CD8-positive, alpha-beta memory T cell (primary cell): Measurements from ENCODE around the gene SNX33. TPM values are rescaled to one million over a fixed set of nuclear protein-coding genes. Genes with fewer than 3 reads are reported as not detected.
"Not testable (repeated sequence)": the region's sequence is repeated elsewhere in the genome, so short reads cannot be mapped to it uniquely, and the experiment has no call there.

ENCODE experiments used
- CTCF ChIA-PET: fragments of 350-600 bp; sonication (Branson Sonifier 250); formaldehyde crosslinking; loops from one replicate; lab custom pipeline; 2021; ENCODE audit warnings: antibody characterized with exemption; lab: Charles Lee
- POLR2A ChIA-PET: fragments of 350-600 bp; sonication (Branson Sonifier 250); formaldehyde crosslinking; loops from one replicate; lab custom pipeline; 2021; ENCODE audit warnings: antibody characterized with exemption; lab: Charles Lee
- DNase-seq, 5 donors: peaks; one replicate each; pipeline versions ENCODE4 v3.0.0 to v3.0.0-alpha.2; 2020 to 2022; ENCODE audit warnings: mixed read lengths in 1 of 5
- H3K27ac ChIP-seq: one replicate; pipeline ENCODE4 v1.7.0; 2013; ENCODE audit warnings: low read depth, mild to moderate bottlenecking, low read length, moderate library complexity
- H3K27me3 ChIP-seq: 2 replicates; pipeline ENCODE4 v1.7.0; 2013; ENCODE audit warnings: low read length, mild to moderate bottlenecking; ENCODE audit not compliant: insufficient read depth, poor library complexity, severe bottlenecking
- H3K36me3 ChIP-seq: 2 replicates; pipeline ENCODE4 v1.7.0; 2013; ENCODE audit warnings: mild to moderate bottlenecking, low read length, moderate library complexity; ENCODE audit not compliant: insufficient read depth
- H3K4me1 ChIP-seq: 2 replicates; pipeline ENCODE4 v1.7.0; 2013; ENCODE audit warnings: mild to moderate bottlenecking, low read length, moderate library complexity; ENCODE audit not compliant: insufficient read depth
- H3K4me3 ChIP-seq: 2 replicates; pipeline ENCODE4 v1.7.0; 2013; ENCODE audit warnings: mild to moderate bottlenecking, low read length
- H3K9me3 ChIP-seq: 2 replicates; pipeline ENCODE4 v1.7.0; 2013; ENCODE audit warnings: mild to moderate bottlenecking, low read length
- H3K27ac Mint-ChIP-seq, 8 donors: one replicate each; pipeline ENCODE4 v1.8.0; 2020 to 2021; ENCODE audit warnings: mixed read lengths in 8 of 8, mild to moderate bottlenecking in 6 of 8, inconsistent platforms in 3 of 8, moderate library complexity in 3 of 8
- H3K27me3 Mint-ChIP-seq, 2 donors: one replicate each; pipeline ENCODE4 v1.8.0; 2020 to 2021; ENCODE audit warnings: mixed read lengths in 2 of 2, mild to moderate bottlenecking in 1 of 2, moderate library complexity in 1 of 2
- H3K36me3 Mint-ChIP-seq, 3 donors: one replicate each; pipeline ENCODE4 v1.8.0; 2020 to 2021; ENCODE audit warnings: mixed read lengths in 3 of 3, inconsistent platforms in 1 of 3, mild to moderate bottlenecking in 1 of 3
- H3K4me1 Mint-ChIP-seq, 3 donors: one replicate each; pipeline ENCODE4 v1.8.0; 2020 to 2021; ENCODE audit warnings: mixed read lengths in 3 of 3, inconsistent platforms in 1 of 3, mild to moderate bottlenecking in 1 of 3
- H3K4me3 Mint-ChIP-seq, 7 donors: one replicate each; pipeline ENCODE4 v1.8.0; 2020 to 2021; ENCODE audit warnings: mixed read lengths in 7 of 7, mild to moderate bottlenecking in 6 of 7, moderate library complexity in 4 of 7, inconsistent platforms in 2 of 7
- H3K9me3 Mint-ChIP-seq, 5 donors: one replicate each; pipeline ENCODE4 v1.8.0; 2020 to 2022; ENCODE audit warnings: mixed read lengths in 5 of 5, mild to moderate bottlenecking in 3 of 5, moderate library complexity in 2 of 5, inconsistent platforms in 1 of 5
- polyA plus RNA-seq: library from polyadenylated mRNA; unstranded; fragments of 300-500 nt; fragmentation: Illumina TruSeq; gene quantifications from one replicate; pipeline ENCODE4 v1.2.3, GENCODE V29; 2021
- total RNA-seq, 2 experiments: library from RNA; stranded (reverse); gene quantifications; one replicate each; pipeline ENCODE4 v1.2.3, GENCODE V29; 2021

The SNX33 gene
- total and polyA plus RNA-seq, 3 experiments from 2014 or later, result 1.1 to 3.5 (median 3.1) TPM

DNA sequence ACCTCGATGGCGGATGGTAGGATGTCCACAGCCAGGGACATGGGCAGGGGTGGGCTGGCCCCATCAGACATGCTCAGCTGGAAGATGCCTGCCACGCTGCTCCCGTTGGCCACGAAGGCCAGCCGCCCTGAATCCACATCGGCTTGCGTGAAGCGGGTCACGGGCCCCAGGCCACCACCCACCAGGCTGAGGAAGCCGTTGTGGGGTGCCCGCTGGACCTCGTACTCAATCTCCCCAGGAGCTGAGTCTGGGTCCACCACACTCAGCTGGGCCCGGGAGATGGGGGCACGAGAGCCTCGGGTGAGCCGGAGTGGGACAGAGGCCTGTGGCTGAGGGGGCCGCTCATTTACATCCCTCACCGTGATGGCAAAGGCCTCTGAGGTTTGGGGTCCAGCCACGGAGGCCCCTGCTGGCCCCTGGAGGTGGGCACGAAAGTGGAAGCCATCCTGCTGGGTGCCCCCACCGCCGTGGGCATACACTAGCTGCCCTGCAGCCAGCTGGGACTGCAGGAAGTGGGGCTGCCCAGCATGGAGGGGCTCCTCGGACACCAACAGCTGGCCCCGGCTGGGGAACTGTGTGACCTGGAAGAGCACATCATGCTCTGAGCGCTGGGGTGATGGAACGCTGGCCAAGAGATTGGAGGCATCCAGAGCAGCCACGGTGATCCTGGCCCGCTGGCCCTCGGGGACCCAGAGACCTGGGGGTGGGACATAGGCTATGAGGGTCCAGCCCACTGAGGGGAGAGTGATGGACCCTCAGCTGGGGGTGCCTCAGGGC, 29.2 kb downstream of the SNX33 start:
- Mint-ChIP-seq H3K27ac (peak overlapping the region in 1 of 8 donors; percentile 47), H3K9me3 (peaks cover 0 to 2% (median 0%) of the 10 kb centered on the region in 5 donors), H3K36me3 (no peaks in the 10 kb centered on the region), H3K4me1 (no peaks in the 10 kb centered on the region), H3K4me3 (no peak overlapping the region), H3K27me3 (peaks cover 0 to 5% of the 10 kb centered on the region in 2 donors)
- Histone ChIP-seq H3K36me3 (no peaks in the 10 kb centered on the region), H3K27me3 (no peaks in the 10 kb centered on the region), H3K4me1 (no peaks in the 10 kb centered on the region), H3K4me3 (no peak overlapping the region), H3K9me3 (no peaks in the 10 kb centered on the region), H3K27ac (no peak overlapping the region)
- POLR2A ChIA-PET, result no interaction called here
- no peak for DNase-seq
- CTCF ChIA-PET, result interaction anchor here (2.8 kb wide), 1 partner anchor 309 kb away, joined by 8 read pairs; no protein-coding TSS in a partner anchor

DNA sequence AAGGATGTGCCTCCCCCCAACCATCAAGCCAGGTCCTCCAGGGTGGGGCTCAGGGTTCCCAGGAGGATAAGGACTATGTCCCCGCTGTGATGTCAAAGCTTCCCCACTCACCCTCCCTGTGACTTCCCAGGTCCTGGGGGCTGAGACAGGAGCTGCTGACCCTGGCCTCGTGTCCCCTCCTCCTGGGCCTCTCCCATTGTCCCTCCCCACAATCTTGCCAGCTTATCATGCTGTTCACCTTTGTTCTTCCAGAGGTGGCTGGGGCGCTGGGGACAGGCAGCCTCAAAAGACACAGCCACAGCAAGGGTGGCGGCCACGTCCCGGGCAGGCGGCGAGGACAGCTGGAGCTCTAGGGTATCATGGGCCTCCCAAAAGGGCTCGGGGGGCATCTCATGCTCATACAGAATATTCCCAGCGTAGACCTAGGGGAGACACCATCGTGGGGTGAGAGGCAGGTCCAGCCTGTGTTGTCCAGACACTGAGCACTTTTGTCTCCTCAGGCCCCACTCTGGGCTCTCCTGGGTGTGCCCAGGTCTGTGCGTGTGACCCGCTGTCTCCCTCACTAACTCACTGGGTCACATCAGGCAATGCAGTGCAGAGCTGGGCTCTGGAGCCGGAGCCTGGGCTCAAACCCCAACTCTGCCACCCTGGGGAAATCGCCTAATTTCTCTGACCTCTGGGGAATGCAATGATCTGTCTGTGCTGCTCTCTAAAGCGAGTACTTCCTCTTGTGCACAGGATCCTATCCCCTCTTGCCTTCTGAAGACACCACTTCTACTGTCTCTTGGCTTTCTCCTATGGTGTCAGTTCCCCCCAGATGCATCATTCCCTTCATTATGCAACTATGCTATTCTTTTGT, 30.0 kb downstream of the SNX33 start:
- Mint-ChIP-seq H3K4me3 (no peak overlapping the region), H3K27ac (peak overlapping the region in 1 of 8 donors; percentile 8), H3K9me3 (peaks cover 0 to 2% (median 0%) of the 10 kb centered on the region in 5 donors), H3K36me3 (no peaks in the 10 kb centered on the region), H3K4me1 (no peaks in the 10 kb centered on the region), H3K27me3 (peaks cover 0 to 5% of the 10 kb centered on the region in 2 donors)
- H3K27me3 ChIP-seq, result no peaks in the 10 kb centered on the region
- H3K4me1 ChIP-seq, result no peaks in the 10 kb centered on the region
- no peaks in the 10 kb centered on the region for H3K36me3 ChIP-seq
- ChIA-PET POLR2A (no interaction called here), CTCF (interaction anchor here (0.6 to 2.8 kb wide), 3 partner anchors 12 to 310 kb away, joined by 3 to 8 read pairs (median 3); no protein-coding TSS in a partner anchor)
- no peak overlapping the region for H3K27ac ChIP-seq
- H3K9me3 ChIP-seq, result no peaks in the 10 kb centered on the region
- H3K4me3 ChIP-seq, result no peak overlapping the region
- no peak for DNase-seq

DNA sequence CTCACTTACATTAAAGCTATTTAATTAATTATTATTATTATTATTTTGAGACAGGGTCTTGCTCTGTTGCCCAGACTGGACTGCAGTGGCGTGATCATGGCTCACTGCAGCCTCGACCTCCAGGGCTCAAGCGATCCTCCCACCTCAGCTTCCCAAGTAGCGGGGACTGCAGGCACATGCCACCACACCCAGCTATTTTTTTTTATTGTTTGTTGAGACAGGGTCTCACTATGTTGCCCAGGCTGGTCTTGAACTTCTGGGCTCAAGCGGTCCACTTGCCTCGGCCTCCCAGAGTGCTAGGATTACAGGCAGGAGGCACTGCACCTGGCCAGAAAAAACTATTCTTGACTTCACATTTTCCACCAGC, 30.6 kb downstream of the SNX33 start:
- not testable (repeated sequence) for H3K36me3 ChIP-seq

DNA sequence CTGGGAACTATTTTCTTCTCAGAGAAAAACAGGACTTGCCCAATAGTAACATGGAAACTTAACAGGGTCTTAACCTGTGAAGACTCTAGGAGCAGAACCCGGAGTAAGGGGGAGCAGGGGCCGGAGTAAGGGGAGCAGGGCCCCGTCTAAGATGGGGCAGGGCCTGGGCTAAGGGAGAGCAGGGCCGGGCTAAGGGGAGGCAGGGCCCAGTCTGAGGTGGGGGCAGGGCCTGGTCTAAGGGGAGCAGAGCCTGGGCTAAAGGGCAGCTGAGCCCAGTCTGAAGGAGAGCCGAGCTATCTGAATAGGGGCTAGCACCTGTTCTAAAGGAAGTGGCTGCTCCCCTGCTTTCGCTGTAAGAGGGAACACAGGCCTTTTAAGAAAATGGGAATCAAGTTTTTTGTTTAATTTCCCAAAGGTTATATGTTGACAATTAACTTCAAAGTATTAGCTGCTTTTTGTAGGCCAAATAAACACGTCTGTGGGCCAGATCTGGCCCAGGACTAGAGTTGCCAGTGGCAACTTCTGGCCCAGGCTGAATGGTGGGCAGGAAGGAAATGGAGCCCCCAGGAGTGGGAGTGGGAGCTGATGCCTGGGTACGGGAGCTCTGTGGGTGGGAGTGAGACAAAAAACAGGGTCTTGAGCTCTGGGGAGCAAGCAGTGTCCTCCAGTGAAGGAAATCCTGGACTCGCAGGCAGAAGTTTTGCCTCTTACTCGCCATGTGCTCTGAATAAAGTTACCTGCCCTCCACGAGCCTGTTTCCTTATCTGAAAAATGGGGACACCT, 32.5 kb downstream of the SNX33 start:
- H3K4me1 ChIP-seq, result no peaks in the 10 kb centered on the region
- H3K27ac ChIP-seq, result no peak overlapping the region
- peaks cover 0 to 1% of the 10 kb centered on the region in 2 donors for H3K27me3 Mint-ChIP-seq
- DNase-seq, result no peak
- CTCF ChIA-PET, result interaction anchor here (1.5 to 1.8 kb wide), 2 partner anchors 49 to 312 kb away, joined by 3 to 7 read pairs; partner anchors contain the start of gene MAN2C1
- POLR2A ChIA-PET, result no interaction called here
- H3K4me3 ChIP-seq, result no peak overlapping the region
- H3K36me3 ChIP-seq, result no peaks in the 10 kb centered on the region
- H3K9me3 Mint-ChIP-seq, result peaks cover 0 to 2% (median 0%) of the 10 kb centered on the region in 5 donors
- H3K27ac Mint-ChIP-seq, result peak overlapping the region in 4 of 8 donors; percentile 40 to 66 (median 52)
- H3K4me1 Mint-ChIP-seq, result no peaks in the 10 kb centered on the region
- no peaks in the 10 kb centered on the region for H3K27me3 ChIP-seq
- H3K4me3 Mint-ChIP-seq, result no peak overlapping the region
- no peaks in the 10 kb centered on the region for H3K36me3 Mint-ChIP-seq
- H3K9me3 ChIP-seq, result no peaks in the 10 kb centered on the region

More for the DNA sequence above, 30.6 kb downstream of the SNX33 start:
- H3K4me3 Mint-ChIP-seq, H3K27me3 ChIP-seq, H3K27me3 Mint-ChIP-seq, H3K4me3 ChIP-seq, POLR2A ChIA-PET, H3K4me1 ChIP-seq, DNase-seq, H3K9me3 ChIP-seq, H3K9me3 Mint-ChIP-seq, H3K4me1 Mint-ChIP-seq, H3K36me3 Mint-ChIP-seq, H3K27ac ChIP-seq: not testable (repeated sequence)
- CTCF ChIA-PET, result interaction anchor here (0.6 to 2.8 kb wide), 3 partner anchors 12 to 311 kb away, joined by 3 to 8 read pairs (median 3); no protein-coding TSS in a partner anchor
- peak overlapping the region in 1 of 8 donors; percentile 52 for H3K27ac Mint-ChIP-seq

DNA sequence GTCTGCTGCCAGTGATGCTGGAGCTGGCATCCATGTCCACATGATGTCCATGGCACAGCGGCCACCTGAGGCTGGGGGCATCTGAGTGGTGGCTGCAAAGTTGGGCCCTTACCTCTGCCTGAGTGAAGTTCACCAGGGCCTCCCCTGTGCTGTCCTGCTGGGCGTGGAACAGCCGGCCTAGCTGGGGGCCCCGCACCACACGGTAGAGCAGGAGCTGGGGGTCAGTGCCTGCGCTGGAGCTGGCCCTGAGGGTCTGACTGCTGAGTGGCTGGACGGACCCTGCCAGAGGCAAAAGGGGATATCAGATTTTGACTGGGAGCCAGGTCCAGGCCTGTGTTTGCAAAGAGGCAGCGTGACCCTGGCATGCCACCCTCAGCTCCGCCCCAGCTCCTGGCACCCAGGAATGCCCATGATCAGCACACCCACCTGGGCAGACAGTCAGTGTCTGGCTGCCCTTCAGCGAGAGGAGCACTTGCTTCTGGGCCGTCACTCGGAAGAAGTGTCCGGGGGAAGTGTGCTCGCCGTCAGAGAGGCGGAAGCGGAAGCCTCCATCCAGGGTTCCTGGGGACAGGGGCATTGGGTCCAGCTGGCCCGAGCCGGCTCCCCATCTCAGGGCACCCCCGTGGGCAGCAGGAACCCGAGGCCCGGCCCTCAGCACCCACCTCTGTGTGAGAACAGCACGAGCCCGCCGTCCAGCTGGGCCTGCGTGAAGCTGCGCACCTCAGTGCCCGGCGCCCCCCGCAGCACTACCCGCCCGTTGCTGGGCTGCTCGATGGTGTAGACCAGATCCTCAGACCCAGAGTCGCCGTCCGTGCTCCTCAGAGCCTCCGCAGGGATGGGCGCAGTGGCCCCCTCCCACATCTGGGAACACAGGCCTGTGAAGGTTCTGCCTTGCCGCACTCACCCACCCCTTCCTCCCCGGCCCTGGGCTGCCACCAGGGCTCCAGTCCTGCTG, 34.7 kb downstream of the SNX33 start:
- no peaks in the 10 kb centered on the region for H3K36me3 Mint-ChIP-seq
- no peak overlapping the region for H3K27ac Mint-ChIP-seq
- H3K27me3 Mint-ChIP-seq, result peaks cover 0 to 1% of the 10 kb centered on the region in 2 donors
- no peaks in the 10 kb centered on the region for H3K9me3 ChIP-seq
- H3K4me1 Mint-ChIP-seq, result no peaks in the 10 kb centered on the region
- no peaks in the 10 kb centered on the region for H3K27me3 ChIP-seq
- H3K4me3 ChIP-seq, result no peak overlapping the region
- no peaks in the 10 kb centered on the region for H3K4me1 ChIP-seq
- no peak overlapping the region for H3K4me3 Mint-ChIP-seq
- no peak for DNase-seq
- CTCF ChIA-PET, result interaction anchor here (0.6 to 1.5 kb wide), 5 partner anchors 42 to 315 kb away, joined by 3 to 7 read pairs (median 4); partner anchors contain the start of genes IMP3 and MAN2C1
- H3K27ac ChIP-seq, result no peak overlapping the region
- peaks cover 0 to 2% (median 0%) of the 10 kb centered on the region in 5 donors for H3K9me3 Mint-ChIP-seq
- POLR2A ChIA-PET, result interaction anchor here (1.3 kb wide), 1 partner anchor 42 kb away, joined by 3 read pairs; the partner anchor contains the start of gene IMP3
- H3K36me3 ChIP-seq, result no peaks in the 10 kb centered on the region

DNA sequence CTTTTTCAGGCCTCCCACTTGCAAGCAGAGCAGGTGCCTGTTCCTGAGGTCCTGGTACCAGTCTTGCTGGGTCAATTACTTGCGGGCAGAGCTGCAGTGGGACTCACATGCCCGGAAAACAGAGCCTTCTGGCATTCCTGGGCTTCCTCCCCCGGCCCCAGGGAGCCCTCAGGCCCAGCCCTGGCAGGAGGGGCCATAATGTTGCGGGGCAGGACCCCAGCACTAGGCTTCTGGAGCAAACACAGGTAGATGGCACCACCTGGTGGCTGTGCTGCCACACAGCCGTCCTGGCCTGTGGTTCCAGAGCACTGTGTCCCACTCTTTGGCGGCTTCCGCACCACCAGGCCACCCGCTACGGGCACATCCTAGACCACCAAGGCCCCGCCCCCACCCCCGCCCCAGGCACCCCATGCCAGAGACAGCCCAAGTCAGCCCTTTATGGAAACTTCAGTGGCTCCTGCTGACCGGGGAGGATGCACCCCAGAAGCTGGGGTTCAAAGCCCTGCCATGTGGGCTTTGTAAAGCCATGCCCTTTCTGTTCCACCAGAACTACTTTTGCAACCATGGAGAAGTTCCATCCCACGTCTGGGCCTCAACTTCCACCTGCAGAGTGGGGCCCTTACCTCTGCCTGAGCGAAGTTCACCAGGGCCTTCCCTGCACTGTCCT, 36.1 kb downstream of the SNX33 start:
- H3K27ac Mint-ChIP-seq, H3K36me3 Mint-ChIP-seq, H3K27me3 ChIP-seq, H3K4me1 Mint-ChIP-seq, H3K4me3 Mint-ChIP-seq, H3K4me1 ChIP-seq, H3K36me3 ChIP-seq, H3K9me3 ChIP-seq, H3K9me3 Mint-ChIP-seq, POLR2A ChIA-PET, H3K4me3 ChIP-seq, H3K27ac ChIP-seq, H3K27me3 Mint-ChIP-seq: not testable (repeated sequence)
- peak; percentile 46 to 72 (median 55) for DNase-seq
- CTCF ChIA-PET, result interaction anchor here (0.7 to 1.4 kb wide), 6 partner anchors 24 to 316 kb away, joined by 3 to 7 read pairs (median 4); partner anchors contain the start of gene MAN2C1
